ENCODE results near the gene RLBP1. TPM values are rescaled to one million over a fixed set of nuclear protein-coding genes. Genes with fewer than 3 reads are reported as not detected.

The RLBP1 gene
- polyA plus RNA-seq, 1 donor from 2014 or later: 0.16 TPM

GRCh38 chr15:89163271-89164055 lies 57.9 kb downstream of the RLBP1 start:
- Histone ChIP-seq H3K4me2 (ENCODE audit: low read length) (no peak overlapping the region), H3K27ac (ENCODE audit: low read length) (no peak overlapping the region), H4K20me1 (ENCODE audit: insufficient read depth) (no peaks in the 10 kb centered on the region), H3K9me2 (ENCODE audit: insufficient read depth, low read length) (no peaks in the 10 kb centered on the region), H3F3A (ENCODE audit: insufficient read depth, low read length, poor library complexity, severe bottlenecking) (no peaks in the 10 kb centered on the region), H3K4me3 (ENCODE audit: low read length) (no peak overlapping the region), H3K27me3 (ENCODE audit: insufficient read depth, low read depth, low read length) (no peaks in the 10 kb centered on the region), H3K79me2 (replicated peaks; ENCODE audit: insufficient read depth, low read length) (no peaks in the 10 kb centered on the region), H2AFZ (ENCODE audit: low read depth, low read length) (no peak overlapping the region), H3K36me3 (ENCODE audit: insufficient read depth, low read length) (no peaks in the 10 kb centered on the region), H3K9ac (ENCODE audit: low read length) (no peak overlapping the region), H3K9me3 (ENCODE audit: low read length) (no peaks in the 10 kb centered on the region)
- no peak for TF ChIP-seq RAD21 (conservative IDR thresholded peaks at IDR 0.05)
- TF ChIP-seq CTCF (IDR thresholded peaks at IDR 0.05; ENCODE audit: poor library complexity, severe bottlenecking): no peak
- no peak for TF ChIP-seq EZH2 (IDR thresholded peaks at IDR 0.05; ENCODE audit: borderline replicate concordance, insufficient read depth, low read length, poor library complexity, severe bottlenecking)

- Histone ChIP-seq H3K9ac (ENCODE audit: low read length) (no peak overlapping the region), H4K20me1 (ENCODE audit: insufficient read depth) (no peaks in the 10 kb centered on the region), H2AFZ (ENCODE audit: low read depth, low read length) (no peak overlapping the region), H3K9me2 (ENCODE audit: insufficient read depth, low read length) (no peaks in the 10 kb centered on the region), H3K27me3 (ENCODE audit: insufficient read depth, low read depth, low read length) (no peaks in the 10 kb centered on the region), H3K4me2 (ENCODE audit: low read length) (no peak overlapping the region), H3F3A (ENCODE audit: insufficient read depth, low read length, poor library complexity, severe bottlenecking) (no peaks in the 10 kb centered on the region), H3K4me3 (ENCODE audit: low read length) (no peak overlapping the region), H3K27ac (ENCODE audit: low read length) (no peak overlapping the region), H3K79me2 (replicated peaks; ENCODE audit: insufficient read depth, low read length) (no peaks in the 10 kb centered on the region), H3K9me3 (ENCODE audit: low read length) (no peaks in the 10 kb centered on the region), H3K36me3 (ENCODE audit: insufficient read depth, low read length) (no peaks in the 10 kb centered on the region)
- TF ChIP-seq MXI1 (conservative IDR thresholded peaks at IDR 0.05; ENCODE audit: poor library complexity, severe bottlenecking) (no peak), SMC3 (conservative IDR thresholded peaks at IDR 0.05; ENCODE audit: poor library complexity) (no peak), POLR2AphosphoS5 (IDR thresholded peaks at IDR 0.05) (no peak), EP300 (conservative IDR thresholded peaks at IDR 0.05; ENCODE audit: poor library complexity, severe bottlenecking) (no peak), REST (IDR thresholded peaks at IDR 0.05; ENCODE audit: borderline replicate concordance) (no peak), EZH2 (IDR thresholded peaks at IDR 0.05; ENCODE audit: borderline replicate concordance, insufficient read depth, low read length, poor library complexity, severe bottlenecking) (no peak), TAF1 (IDR thresholded peaks at IDR 0.05; ENCODE audit: low read depth) (no peak), CTCF (IDR thresholded peaks at IDR 0.05; ENCODE audit: poor library complexity, severe bottlenecking) (no peak), RAD21 (conservative IDR thresholded peaks at IDR 0.05) (no peak)
Measured at GRCh38 chr15:89161666-89162065, 59.7 kb downstream of the RLBP1 start.

Other genes starting within 250 kb of the RLBP1 start
- 19.0 and 20.8 TPM in 2 replicates for gene ABHD2, start 133.1 kb downstream of the RLBP1 start, polyA plus RNA-seq
- gene FANCI, start 22.4 kb upstream of the RLBP1 start, polyA plus RNA-seq: 5.4 and 9.8 TPM in 2 replicates
- gene POLG, start 113.2 kb upstream of the RLBP1 start, polyA plus RNA-seq: 47.9 and 62.9 TPM in 2 replicates

Measured in neural cell (in vitro differentiated cells).